ENCODE data around the gene PLCL1.

PLCL1 gene

DNA sequence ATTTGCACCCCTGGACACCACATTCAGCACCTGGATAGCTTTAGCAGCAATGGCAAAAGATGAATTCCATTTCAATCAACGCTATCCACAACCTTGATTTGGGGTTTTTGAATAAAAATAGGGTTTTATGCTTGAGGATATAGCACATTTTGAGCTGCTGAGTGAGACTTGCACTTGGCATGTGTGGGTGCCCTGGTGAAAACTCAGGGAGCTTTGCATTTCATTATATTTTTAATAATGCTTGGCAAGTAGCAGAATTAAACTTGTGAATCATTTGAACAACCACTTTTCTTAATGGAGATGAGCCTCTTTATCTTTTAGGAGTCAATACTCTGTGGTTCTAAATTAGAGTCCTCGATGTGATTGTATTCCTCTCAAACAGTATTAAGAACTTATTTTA is 252.4 kb downstream of the PLCL1 start:
- TF ChIP-seq, protein P1, sequence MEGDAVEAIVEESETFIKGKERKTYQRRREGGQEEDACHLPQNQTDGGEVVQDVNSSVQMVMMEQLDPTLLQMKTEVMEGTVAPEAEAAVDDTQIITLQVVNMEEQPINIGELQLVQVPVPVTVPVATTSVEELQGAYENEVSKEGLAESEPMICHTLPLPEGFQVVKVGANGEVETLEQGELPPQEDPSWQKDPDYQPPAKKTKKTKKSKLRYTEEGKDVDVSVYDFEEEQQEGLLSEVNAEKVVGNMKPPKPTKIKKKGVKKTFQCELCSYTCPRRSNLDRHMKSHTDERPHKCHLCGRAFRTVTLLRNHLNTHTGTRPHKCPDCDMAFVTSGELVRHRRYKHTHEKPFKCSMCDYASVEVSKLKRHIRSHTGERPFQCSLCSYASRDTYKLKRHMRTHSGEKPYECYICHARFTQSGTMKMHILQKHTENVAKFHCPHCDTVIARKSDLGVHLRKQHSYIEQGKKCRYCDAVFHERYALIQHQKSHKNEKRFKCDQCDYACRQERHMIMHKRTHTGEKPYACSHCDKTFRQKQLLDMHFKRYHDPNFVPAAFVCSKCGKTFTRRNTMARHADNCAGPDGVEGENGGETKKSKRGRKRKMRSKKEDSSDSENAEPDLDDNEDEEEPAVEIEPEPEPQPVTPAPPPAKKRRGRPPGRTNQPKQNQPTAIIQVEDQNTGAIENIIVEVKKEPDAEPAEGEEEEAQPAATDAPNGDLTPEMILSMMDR (conservative IDR thresholded peaks at IDR 0.05; ENCODE audit: control insufficient read depth, insufficient read depth, low read depth, low read length), result no peak
- no peak for DNase-seq (ENCODE audit: low read depth)
- H3K4me3 ChIP-seq (ENCODE audit: control insufficient read depth, low read depth, low read length), result no peak overlapping the region

GRCh38 chr2:198059800-198060199 is 255.4 kb downstream of the PLCL1 start:
- TF ChIP-seq, protein P1 (conservative IDR thresholded peaks at IDR 0.05; ENCODE audit: control insufficient read depth, insufficient read depth, low read depth, low read length), result no peak
- DNase-seq (ENCODE audit: low read depth), result no peak
- no peak overlapping the region for H3K4me3 ChIP-seq (ENCODE audit: control insufficient read depth, low read depth, low read length)

DNA sequence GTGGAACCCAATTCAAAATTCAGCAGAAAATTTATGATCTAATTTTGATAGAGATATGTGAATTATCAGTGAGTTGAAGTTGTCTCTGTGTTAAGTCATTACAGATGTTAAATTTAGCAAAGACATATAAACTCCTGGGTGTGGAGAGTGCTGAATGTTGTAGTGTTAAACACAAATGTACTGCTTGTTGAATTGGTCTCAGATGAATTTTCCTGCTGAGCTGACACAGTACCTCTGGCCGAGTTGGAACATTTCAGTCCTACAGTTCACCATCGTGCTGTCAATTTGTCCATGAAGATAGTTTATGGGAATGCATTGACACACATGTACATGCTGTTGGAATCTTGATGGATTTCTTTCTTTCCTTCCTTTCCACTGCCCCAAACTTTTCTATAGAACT is 255.9 kb downstream of the PLCL1 start:
- no peak overlapping the region for H3K4me3 ChIP-seq (ENCODE audit: control insufficient read depth, low read depth, low read length)
- TF ChIP-seq, protein P1 (conservative IDR thresholded peaks at IDR 0.05; ENCODE audit: control insufficient read depth, insufficient read depth, low read depth, low read length), result no peak
- DNase-seq (ENCODE audit: low read depth), result no peak

DNA sequence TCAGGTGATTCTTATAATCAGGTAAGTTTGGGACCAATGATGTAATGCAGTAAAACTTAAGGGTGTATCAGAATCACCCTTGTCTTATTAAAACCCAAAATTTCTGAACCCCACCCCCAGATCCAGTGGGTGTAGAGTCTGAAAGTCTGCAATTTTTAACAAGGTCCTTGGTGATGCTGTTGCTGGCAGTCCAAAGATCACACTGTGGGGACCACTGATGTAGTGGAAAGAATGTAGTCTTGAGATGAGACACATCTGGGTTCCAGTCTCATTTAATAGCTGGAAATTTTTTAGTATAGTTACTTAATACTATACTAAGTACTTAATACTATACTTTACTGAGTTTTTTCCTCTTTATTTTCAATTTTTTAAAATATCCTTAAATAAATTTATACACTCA is 258.4 kb downstream of the PLCL1 start:
- TF ChIP-seq, protein P1 (conservative IDR thresholded peaks at IDR 0.05; ENCODE audit: control insufficient read depth, insufficient read depth, low read depth, low read length), result no peak
- no peak overlapping the region for H3K4me3 ChIP-seq (ENCODE audit: control insufficient read depth, low read depth, low read length)
- DNase-seq (ENCODE audit: low read depth), result no peak

- no peak overlapping the region for H3K4me3 ChIP-seq (ENCODE audit: control insufficient read depth, low read depth, low read length)
- TF ChIP-seq, protein P1 (conservative IDR thresholded peaks at IDR 0.05; ENCODE audit: control insufficient read depth, insufficient read depth, low read depth, low read length), result no peak
- DNase-seq (ENCODE audit: low read depth), result no peak
Measured at GRCh38 chr2:198063242-198063641, 258.8 kb downstream of the PLCL1 start.

- DNase-seq (ENCODE audit: low read depth), result no peak
- H3K4me3 ChIP-seq (ENCODE audit: control insufficient read depth, low read depth, low read length), result no peak overlapping the region
- TF ChIP-seq, protein P1 (conservative IDR thresholded peaks at IDR 0.05; ENCODE audit: control insufficient read depth, insufficient read depth, low read depth, low read length), result no peak
Measured at GRCh38 chr2:198065322-198065721, 260.9 kb downstream of the PLCL1 start.

DNA sequence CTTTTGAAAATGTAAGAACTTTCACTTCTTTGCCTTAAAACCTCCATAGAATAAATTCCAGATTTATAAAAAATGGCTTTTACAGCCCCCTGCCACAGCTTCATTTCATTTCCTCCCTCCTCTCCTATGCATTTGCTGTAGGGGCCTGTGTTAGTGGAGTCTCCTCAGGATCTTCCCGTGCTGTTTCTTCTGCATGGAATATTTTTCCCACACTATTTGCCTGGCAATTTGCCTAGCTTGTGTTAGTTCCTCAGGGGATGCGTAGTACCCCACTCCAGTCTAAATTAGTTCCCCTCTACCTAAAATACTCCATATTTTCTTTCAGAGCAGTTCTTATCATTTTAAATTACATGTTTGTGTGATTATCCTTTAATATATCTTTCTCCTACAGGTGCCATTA is 262.2 kb downstream of the PLCL1 start:
- no peak overlapping the region for H3K4me3 ChIP-seq (ENCODE audit: control insufficient read depth, low read depth, low read length)
- TF ChIP-seq, protein P1 (conservative IDR thresholded peaks at IDR 0.05; ENCODE audit: control insufficient read depth, insufficient read depth, low read depth, low read length), result no peak
- no peak for DNase-seq (ENCODE audit: low read depth)

All from fibroblast of mammary gland (primary cell).